CD4-positive, alpha-beta T cell treated with Interleukin-12 subunit alpha and Interleukin-12 subunit beta, for 1 hour (primary cell): ENCODE data around the gene TEKT5.
"Not testable (repeated sequence)": the region's sequence is repeated elsewhere in the genome, so short reads cannot be mapped to it uniquely, and the experiment has no call there.

Experiments used
- DNase-seq: peaks from one replicate; pipeline ENCODE4 v3.0.0-alpha.2; 2020

The TEKT5 gene

GRCh38 chr16:10684511-10685151 is 10.1 kb downstream of the TEKT5 start:
- no peak for DNase-seq

GRCh38 chr16:10683170-10683569 is 11.6 kb downstream of the TEKT5 start:
- no peak for DNase-seq

- DNase-seq, result no peak
These were observed 12.1 kb downstream of the TEKT5 start for GRCh38 chr16:10682604-10683003.

GRCh38 chr16:10681310-10682308 is 13.1 kb downstream of the TEKT5 start:
- no peak for DNase-seq

- DNase-seq, result no peak
These were observed 14.8 kb downstream of the TEKT5 start for GRCh38 chr16:10679921-10680320.

- not testable (repeated sequence) for DNase-seq
These were observed 15.3 kb downstream of the TEKT5 start for GRCh38 chr16:10679441-10679840.

- no peak for DNase-seq
These were observed 16.1 kb downstream of the TEKT5 start for GRCh38 chr16:10678655-10679054.

GRCh38 chr16:10676284-10676683 is 18.4 kb downstream of the TEKT5 start:
- DNase-seq, result no peak

- no peak for DNase-seq
These were observed 18.9 kb downstream of the TEKT5 start for GRCh38 chr16:10675861-10676260.

GRCh38 chr16:10675216-10675615 is 19.5 kb downstream of the TEKT5 start:
- no peak for DNase-seq

GRCh38 chr16:10671729-10672128 is 23.0 kb downstream of the TEKT5 start:
- no peak for DNase-seq

- no peak for DNase-seq
These were observed 24.9 kb downstream of the TEKT5 start for GRCh38 chr16:10669791-10670190.

- DNase-seq, result no peak
These were observed 26.2 kb downstream of the TEKT5 start for GRCh38 chr16:10668322-10669045.

- no peak for DNase-seq
These were observed 27.5 kb downstream of the TEKT5 start for GRCh38 chr16:10667239-10667638.

- DNase-seq, result no peak
These were observed 28.4 kb downstream of the TEKT5 start for GRCh38 chr16:10666291-10666690.

GRCh38 chr16:10665166-10665565 is 29.6 kb downstream of the TEKT5 start:
- DNase-seq, result no peak

- no peak for DNase-seq
These were observed 30.0 kb downstream of the TEKT5 start for GRCh38 chr16:10664720-10665126.

- no peak for DNase-seq
These were observed 31.0 kb downstream of the TEKT5 start for GRCh38 chr16:10663744-10664143.

- DNase-seq, result no peak
These were observed 31.6 kb downstream of the TEKT5 start for GRCh38 chr16:10663146-10663545.

GRCh38 chr16:10662212-10662611 is 32.5 kb downstream of the TEKT5 start:
- DNase-seq, result no peak

GRCh38 chr16:10661737-10662136 is 33.0 kb downstream of the TEKT5 start:
- DNase-seq, result no peak

- no peak for DNase-seq
These were observed 33.6 kb downstream of the TEKT5 start for GRCh38 chr16:10660950-10661635.

- no peak for DNase-seq
These were observed 35.8 kb downstream of the TEKT5 start for GRCh38 chr16:10658943-10659342.
